Colonic mucosa (tissue), 4 donors: ENCODE data around the gene ITPR2. TPM values are rescaled to one million over a fixed set of nuclear protein-coding genes. Genes with fewer than 3 reads are reported as not detected.

Experiments used
- DNase-seq: peaks from one replicate; pipeline ENCODE4 v3.0.0-alpha.2; 2020
- H3K27ac ChIP-seq: fragments of 200-600 bp; one replicate; pipeline ENCODE4 v1.8.0; 2021
- H3K27me3 ChIP-seq: fragments of 200-600 bp; one replicate; pipeline ENCODE4 v1.8.0; 2021
- H3K36me3 ChIP-seq: fragments of 200-600 bp; one replicate; pipeline ENCODE4 v1.8.0; 2021
- H3K4me1 ChIP-seq: fragments of 200-600 bp; one replicate; pipeline ENCODE4 v1.8.0; 2021; ENCODE audit warnings: mild to moderate bottlenecking
- H3K4me3 ChIP-seq: fragments of 200-600 bp; one replicate; pipeline ENCODE4 v1.8.0; 2021
- H3K9ac ChIP-seq, 2 donors: one replicate each; pipeline ENCODE4 v1.7.0; 2013; ENCODE audit warnings: control low read depth in 2 of 2, low read depth in 2 of 2, low read length in 2 of 2
- H3K9me3 ChIP-seq: fragments of 200-600 bp; one replicate; pipeline ENCODE4 v1.8.0; 2021
- intact Hi-C: fragments of 100-400 bp; cut with DNase I; formaldehyde crosslinking; loops from one replicate; pipeline ENCODE4 v1.14.1; 2022
- total RNA-seq, 2 donors: library from RNA; stranded (reverse); fragmentation: NEBNext Ultra II Directional in 1 of 2; extraction: Animal tissue kit (Norgen Biotek cat#: 25700) in 1 of 2; gene quantifications; one replicate each; pipeline ENCODE4 v1.2.1, GENCODE V29; 2021
- TF ChIP-seq, protein P1 (sequence below): fragments of 200-600 bp; IDR thresholded peaks from one replicate; pipeline ENCODE4 v1.8.0; 2022; ENCODE audit warnings: antibody characterized with exemption, mild to moderate bottlenecking
- donor health status: healthy.
- donor health status: DM: no; HTN: no; CAD: no.
- donor health status: DM: no; HTN: no; CAD: no.

The ITPR2 gene
- total RNA-seq, 2 donors from 2014 or later = 15.9 to 39.3 TPM

DNA sequence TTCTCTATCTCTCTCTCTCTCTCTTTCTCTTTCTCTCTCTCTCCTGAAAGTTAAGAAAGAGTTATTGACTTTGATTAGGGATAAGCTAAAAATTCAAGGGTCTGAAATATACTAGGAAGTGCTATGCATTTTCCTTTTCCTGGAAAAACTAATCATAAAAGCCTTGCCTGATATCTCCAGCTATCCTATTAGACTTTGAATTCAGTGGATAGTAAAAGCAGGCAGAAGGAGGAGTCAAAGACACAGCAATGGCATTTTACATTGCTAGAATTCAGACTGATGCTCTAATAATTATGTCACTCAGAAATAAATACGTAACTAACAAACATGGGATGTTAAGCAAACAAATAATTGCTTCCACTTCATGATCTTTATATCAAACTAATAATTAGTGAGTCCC lies 365.6 kb downstream of the ITPR2 start:
- Histone ChIP-seq H3K27ac (no peak overlapping the region), H3K27me3 (no peaks in the 10 kb centered on the region), H3K9me3 (no peaks in the 10 kb centered on the region), H3K4me1 (no peaks in the 10 kb centered on the region), H3K4me3 (no peak overlapping the region), H3K36me3 (no peaks in the 10 kb centered on the region), H3K9ac (no peak overlapping the region)
- intact Hi-C loops = no loop called here
- TF ChIP-seq, protein P1, sequence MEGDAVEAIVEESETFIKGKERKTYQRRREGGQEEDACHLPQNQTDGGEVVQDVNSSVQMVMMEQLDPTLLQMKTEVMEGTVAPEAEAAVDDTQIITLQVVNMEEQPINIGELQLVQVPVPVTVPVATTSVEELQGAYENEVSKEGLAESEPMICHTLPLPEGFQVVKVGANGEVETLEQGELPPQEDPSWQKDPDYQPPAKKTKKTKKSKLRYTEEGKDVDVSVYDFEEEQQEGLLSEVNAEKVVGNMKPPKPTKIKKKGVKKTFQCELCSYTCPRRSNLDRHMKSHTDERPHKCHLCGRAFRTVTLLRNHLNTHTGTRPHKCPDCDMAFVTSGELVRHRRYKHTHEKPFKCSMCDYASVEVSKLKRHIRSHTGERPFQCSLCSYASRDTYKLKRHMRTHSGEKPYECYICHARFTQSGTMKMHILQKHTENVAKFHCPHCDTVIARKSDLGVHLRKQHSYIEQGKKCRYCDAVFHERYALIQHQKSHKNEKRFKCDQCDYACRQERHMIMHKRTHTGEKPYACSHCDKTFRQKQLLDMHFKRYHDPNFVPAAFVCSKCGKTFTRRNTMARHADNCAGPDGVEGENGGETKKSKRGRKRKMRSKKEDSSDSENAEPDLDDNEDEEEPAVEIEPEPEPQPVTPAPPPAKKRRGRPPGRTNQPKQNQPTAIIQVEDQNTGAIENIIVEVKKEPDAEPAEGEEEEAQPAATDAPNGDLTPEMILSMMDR = no peak
- no peak for DNase-seq

DNA sequence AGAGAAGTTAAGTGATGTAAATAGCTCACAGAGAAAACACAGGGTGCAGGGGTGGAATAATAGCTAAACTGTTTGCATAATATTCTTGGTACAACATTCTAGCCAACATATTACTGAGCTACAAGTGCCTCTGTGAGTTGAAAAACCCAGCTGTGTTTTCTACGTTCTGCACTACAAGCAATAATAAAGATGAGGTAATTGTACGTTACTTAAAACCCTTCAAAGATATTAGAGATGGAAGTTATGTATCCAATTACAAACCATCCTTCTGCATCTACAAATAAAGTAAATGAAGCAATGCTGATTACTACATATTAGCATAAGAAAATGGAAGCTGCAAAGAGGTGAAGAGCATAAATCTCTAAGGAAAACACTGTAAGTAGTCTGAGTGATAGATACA lies 366.3 kb downstream of the ITPR2 start:
- TF ChIP-seq, protein P1 = no peak
- H3K9me3 ChIP-seq = no peaks in the 10 kb centered on the region
- intact Hi-C loops = no loop called here

DNA sequence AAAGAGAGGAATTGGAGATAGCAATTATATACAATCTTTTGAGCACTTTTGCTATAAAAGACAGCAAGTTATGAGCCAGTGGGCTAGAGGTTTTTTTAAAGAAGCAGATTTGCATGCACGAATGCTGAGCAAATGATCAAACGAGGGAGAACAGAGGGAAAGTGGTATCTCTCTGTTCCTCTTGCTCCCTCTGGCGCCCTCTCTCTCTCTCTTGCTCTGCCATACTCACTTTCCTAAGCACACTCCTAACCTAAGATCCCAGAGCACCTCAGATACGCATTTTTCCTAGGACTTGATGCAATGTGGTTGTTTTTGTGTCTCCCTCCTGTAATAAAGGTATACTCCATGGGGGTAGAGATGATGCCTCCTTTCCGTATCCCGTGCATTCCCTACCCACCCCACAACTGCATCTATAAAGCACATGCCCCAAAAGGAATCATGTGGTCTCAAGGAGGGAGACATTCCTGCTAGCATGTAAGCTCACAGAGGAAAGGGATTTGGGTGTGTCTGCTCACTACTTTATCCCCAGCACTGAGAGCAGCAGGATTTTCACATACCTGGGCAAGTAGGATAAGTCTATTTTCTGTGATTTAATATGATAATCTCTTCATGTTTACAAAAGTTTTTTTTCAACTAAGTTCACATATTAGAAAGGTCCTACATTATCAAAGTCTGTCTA lies 367.4 kb downstream of the ITPR2 start:
- Histone ChIP-seq H3K27me3 (no peaks in the 10 kb centered on the region), H3K4me1 (no peaks in the 10 kb centered on the region), H3K4me3 (no peak overlapping the region), H3K9me3 (no peaks in the 10 kb centered on the region), H3K27ac (no peak overlapping the region), H3K9ac (no peak overlapping the region), H3K36me3 (no peaks in the 10 kb centered on the region)
- intact Hi-C loops = no loop called here
- no peak for DNase-seq
- TF ChIP-seq, protein P1 = no peak

More for the DNA sequence above, 366.3 kb downstream of the ITPR2 start:
- Histone ChIP-seq H3K27ac (no peak overlapping the region), H3K27me3 (no peaks in the 10 kb centered on the region), H3K9ac (no peak overlapping the region), H3K4me3 (no peak overlapping the region), H3K4me1 (no peaks in the 10 kb centered on the region), H3K36me3 (no peaks in the 10 kb centered on the region)
- no peak for DNase-seq

DNA sequence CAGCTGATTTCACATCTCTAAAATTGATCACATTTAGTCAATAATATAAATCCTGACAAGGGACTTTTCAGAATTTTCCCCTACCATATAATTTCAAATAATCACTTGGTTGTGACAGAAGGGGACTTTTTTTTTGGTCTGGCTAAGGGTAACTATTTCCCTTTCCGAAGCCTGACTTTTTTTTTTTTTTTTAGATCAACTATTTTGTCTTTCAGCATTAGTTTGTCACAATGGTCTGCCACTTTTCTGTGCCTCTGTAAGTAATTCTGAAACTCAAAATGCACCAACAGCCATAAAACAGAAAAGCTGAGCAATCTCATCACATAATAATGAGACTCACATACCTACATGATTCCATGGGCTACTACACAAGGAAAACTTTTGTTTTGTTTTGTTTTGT lies 371.2 kb downstream of the ITPR2 start:
- Histone ChIP-seq H3K4me1 (no peaks in the 10 kb centered on the region), H3K9me3 (no peaks in the 10 kb centered on the region), H3K27ac (no peak overlapping the region)

DNA sequence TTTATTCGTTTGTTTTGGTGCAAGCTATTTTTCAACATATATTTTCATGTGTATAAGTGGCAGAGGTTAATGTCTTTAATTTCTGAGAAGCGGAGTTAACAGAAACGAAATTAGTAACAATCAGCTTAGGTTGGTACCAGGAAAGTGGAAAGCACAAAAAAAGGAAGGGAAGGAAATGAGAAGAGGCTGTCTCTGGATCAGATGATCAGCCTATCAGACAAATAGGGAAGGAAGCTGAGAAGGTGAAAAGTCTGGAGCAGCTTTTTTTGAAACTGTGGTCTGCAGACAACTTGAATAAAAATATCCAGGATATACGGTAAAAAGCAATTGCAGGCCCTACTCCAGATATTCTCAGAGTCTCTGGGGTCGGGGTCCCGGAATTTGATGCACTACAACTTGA lies 372.6 kb downstream of the ITPR2 start:
- Histone ChIP-seq H3K9ac (no peak overlapping the region), H3K36me3 (no peaks in the 10 kb centered on the region), H3K4me3 (no peak overlapping the region), H3K27me3 (no peaks in the 10 kb centered on the region), H3K4me1 (no peaks in the 10 kb centered on the region), H3K27ac (no peak overlapping the region), H3K9me3 (no peaks in the 10 kb centered on the region)
- TF ChIP-seq, protein P1 = no peak
- no peak for DNase-seq
- intact Hi-C loops = no loop called here

More for the DNA sequence above, 371.2 kb downstream of the ITPR2 start:
- Histone ChIP-seq H3K36me3 (no peaks in the 10 kb centered on the region), H3K4me3 (no peak overlapping the region), H3K9ac (no peak overlapping the region), H3K27me3 (no peaks in the 10 kb centered on the region)
- intact Hi-C loops = no loop called here
- TF ChIP-seq, protein P1 = no peak
- DNase-seq = no peak
